SK-N-SH (cell line): ENCODE measurements around the gene PTK6. TPM values are rescaled to one million over a fixed set of nuclear protein-coding genes. Genes with fewer than 3 reads are reported as not detected.

Source experiments
- CTCF ChIA-PET: fragments of 300-600, 350-600 bp; formaldehyde crosslinking; extraction: SDS; loops from one replicate; lab custom pipeline; 2021; lab: Yijun Ruan, JAX
- POLR2A ChIA-PET: fragments of 350-600 bp; sonication (Branson Sonifier 250); formaldehyde crosslinking; extraction: SDS; loops from one replicate; lab custom pipeline; 2020; ENCODE audit warnings: antibody characterized with exemption, inconsistent platforms; lab: Yijun Ruan, JAX
- DNase-seq: peaks from one replicate; pipeline ENCODE4 v3.0.0; 2012
- H2AFZ ChIP-seq: fragments of 200-600 bp; sonication (generic); 2 replicates; pipeline ENCODE4 v1.8.1; 2016; ENCODE audit warnings: antibody characterized with exemption, mild to moderate bottlenecking, low read depth
- H3F3A ChIP-seq: fragments of 200-600 bp; sonication (generic); replicated peaks from 2 replicates; pipeline ENCODE3; 2016; ENCODE audit warnings: antibody characterized with exemption, mild to moderate bottlenecking; ENCODE audit not compliant: insufficient read depth
- H3K27ac ChIP-seq, 2 experiments: fragments of 200-500 bp in 1 of 2; fragments of 200-600 bp in 1 of 2; sonication (Bioruptor generic) in 1 of 2; sonication (generic), shearing (Covaris generic) in 1 of 2; 2 replicates each; pipeline versions ENCODE4 v1.5.1 to v1.6.1; 2014 to 2016; ENCODE audit warnings: low read depth in 2 of 2, inconsistent platforms in 1 of 2, low read length in 1 of 2, mild to moderate bottlenecking in 1 of 2, mixed read lengths in 1 of 2
- H3K27me3 ChIP-seq: fragments of 200-600 bp; sonication (generic), shearing (Covaris generic); 2 replicates; pipeline ENCODE4 v1.6.1; 2016; ENCODE audit warnings: mixed run types; ENCODE audit not compliant: insufficient read depth
- H3K36me3 ChIP-seq, 2 experiments: fragments of 200-500 bp in 1 of 2; fragments of 200-600 bp in 1 of 2; sonication (Bioruptor generic) in 1 of 2; sonication (generic) in 1 of 2; replicated peaks in 1 of 2; 2 replicates each; pipeline versions ENCODE3 to v1.5.1; 2014 to 2016; ENCODE audit warnings: low read length in 1 of 2, mild to moderate bottlenecking in 1 of 2; ENCODE audit not compliant: insufficient read depth in 2 of 2, control insufficient read depth in 1 of 2
- H3K4me1 ChIP-seq, 2 experiments: fragments of 200-500 bp in 1 of 2; fragments of 200-600 bp in 1 of 2; sonication (Bioruptor generic) in 1 of 2; sonication (generic), shearing (Covaris generic) in 1 of 2; 2 replicates each; pipeline versions ENCODE4 v1.5.1 to v1.6.1; 2014 to 2016; ENCODE audit warnings: low read depth in 1 of 2, low read length in 1 of 2, mixed run types in 1 of 2; ENCODE audit not compliant: insufficient read depth in 2 of 2, control insufficient read depth in 1 of 2
- H3K4me2 ChIP-seq: fragments of 200-600 bp; sonication (generic), shearing (Covaris generic); 2 replicates; pipeline ENCODE4 v1.6.1; 2017; ENCODE audit warnings: mixed run types
- H3K4me3 ChIP-seq, 2 experiments: fragments of 200-500 bp in 1 of 2; fragments of 200-600 bp in 1 of 2; sonication (Bioruptor generic) in 1 of 2; sonication (generic), shearing (Covaris generic) in 1 of 2; 2 replicates each; pipeline versions ENCODE4 v1.5.1 to v1.8.1; 2014 to 2016; ENCODE audit warnings: low read depth in 2 of 2, inconsistent platforms in 1 of 2, low read length in 1 of 2, mild to moderate bottlenecking in 1 of 2, mixed read lengths in 1 of 2, moderate library complexity in 1 of 2
- H3K79me2 ChIP-seq: fragments of 200-600 bp; sonication (generic); 2 replicates; pipeline ENCODE4 v1.8.1; 2017; ENCODE audit warnings: mild to moderate bottlenecking; ENCODE audit not compliant: insufficient read depth
- H3K9ac ChIP-seq: fragments of 200-600 bp; sonication (generic); 2 replicates; pipeline ENCODE4 v1.6.1; 2017; ENCODE audit warnings: mixed run types
- H3K9me2 ChIP-seq: fragments of 200-600 bp; sonication (generic); 2 replicates; pipeline ENCODE4 v1.6.1; 2017; ENCODE audit warnings: mixed run types
- H3K9me3 ChIP-seq: fragments of 200-600 bp; sonication (generic); 2 replicates; pipeline ENCODE4 v1.6.1; 2017; ENCODE audit warnings: mixed run types, mild to moderate bottlenecking, moderate library complexity
- H4K20me1 ChIP-seq: fragments of 200-600 bp; sonication (generic); 2 replicates; pipeline ENCODE4 v1.6.1; 2017; ENCODE audit warnings: mild to moderate bottlenecking, mixed run types; ENCODE audit not compliant: insufficient read depth
- CHD2 ChIP-seq: fragments of 150-350 bp; IDR thresholded peaks from 2 replicates; pipeline ENCODE4 v1.6.1; 2018; ENCODE audit warnings: low read length; ENCODE audit not compliant: partially characterized antibody
- ELF1 ChIP-seq: IDR thresholded peaks from 2 replicates; pipeline ENCODE4 v1.4.0; 2012
- EP300 ChIP-seq, 2 experiments: IDR thresholded peaks; 2 replicates each; pipeline versions ENCODE4 v1.4.0 to v1.6.1; 2012; ENCODE audit warnings: borderline replicate concordance in 1 of 2, low read depth in 1 of 2, low read length in 1 of 2
- FOSL2 ChIP-seq: IDR thresholded peaks from 2 replicates; pipeline ENCODE4 v1.4.0; 2012; ENCODE audit warnings: low read depth, mild to moderate bottlenecking, moderate library complexity, borderline replicate concordance
- FOXJ3 ChIP-seq: sonication (generic); formaldehyde crosslinking; IDR thresholded peaks from 2 replicates; pipeline ENCODE4 v1.5.1; 2020; ENCODE audit warnings: mild to moderate bottlenecking, missing genetic modification reagents
- GABPA ChIP-seq: IDR thresholded peaks from 2 replicates; pipeline ENCODE4 v1.4.0; 2012; ENCODE audit warnings: low read depth, mild to moderate bottlenecking
- NRF1 ChIP-seq: IDR thresholded peaks from 2 replicates; pipeline ENCODE4 v1.6.1; 2012; ENCODE audit warnings: low read depth, mild to moderate bottlenecking, low read length
- RAD21 ChIP-seq: IDR thresholded peaks from 2 replicates; pipeline ENCODE4 v1.6.1; 2012; ENCODE audit warnings: mild to moderate bottlenecking, low read length
- RXRA ChIP-seq: IDR thresholded peaks from 2 replicates; pipeline ENCODE4 v1.4.0; 2012; ENCODE audit warnings: low read depth, mild to moderate bottlenecking, borderline replicate concordance
- SMC3 ChIP-seq: IDR thresholded peaks from 2 replicates; pipeline ENCODE4 v1.6.1; 2012; ENCODE audit warnings: low read depth, low read length, improper control_type of control experiment
- TEAD4 ChIP-seq: IDR thresholded peaks from 2 replicates; pipeline ENCODE4 v1.4.0; 2012; ENCODE audit warnings: mild to moderate bottlenecking, borderline replicate concordance; ENCODE audit not compliant: insufficient read depth
- YY1 ChIP-seq: IDR thresholded peaks from 2 replicates; pipeline ENCODE4 v1.4.0; 2012; ENCODE audit warnings: low read depth, mild to moderate bottlenecking
- WGBS: methylation state at CpG from one replicate; pipeline ENCODE4 v1.1.6; 2017; ENCODE audit warnings: low lambda C conversion rate; 5-methylcytosine and 5-hydroxymethylcytosine counted together
- polyA plus RNA-seq, 3 experiments: library from polyadenylated mRNA; depleted of rRNA; stranded (reverse); fragments of >200 nt; gene quantifications; 2 replicates each; pipeline ENCODE4 v1.2.3, GENCODE V29; 2012
- TF ChIP-seq, protein P1 (sequence below): fragments of 200-600 bp; sonication (generic); IDR thresholded peaks from 2 replicates; pipeline ENCODE4 v1.6.1; 2017; ENCODE audit warnings: antibody characterized with exemption, mild to moderate bottlenecking, moderate library complexity
- TF ChIP-seq, protein P2 (sequence below): fragments of 150-350 bp; IDR thresholded peaks from 2 replicates; pipeline ENCODE4 v1.6.1; 2016; ENCODE audit warnings: mild to moderate bottlenecking, low read depth, low read length

Gene PTK6
- polyA plus RNA-seq, 1 of the 3 experiments (the other 2 are of a cell fraction): 0.07 TPM

DNA sequence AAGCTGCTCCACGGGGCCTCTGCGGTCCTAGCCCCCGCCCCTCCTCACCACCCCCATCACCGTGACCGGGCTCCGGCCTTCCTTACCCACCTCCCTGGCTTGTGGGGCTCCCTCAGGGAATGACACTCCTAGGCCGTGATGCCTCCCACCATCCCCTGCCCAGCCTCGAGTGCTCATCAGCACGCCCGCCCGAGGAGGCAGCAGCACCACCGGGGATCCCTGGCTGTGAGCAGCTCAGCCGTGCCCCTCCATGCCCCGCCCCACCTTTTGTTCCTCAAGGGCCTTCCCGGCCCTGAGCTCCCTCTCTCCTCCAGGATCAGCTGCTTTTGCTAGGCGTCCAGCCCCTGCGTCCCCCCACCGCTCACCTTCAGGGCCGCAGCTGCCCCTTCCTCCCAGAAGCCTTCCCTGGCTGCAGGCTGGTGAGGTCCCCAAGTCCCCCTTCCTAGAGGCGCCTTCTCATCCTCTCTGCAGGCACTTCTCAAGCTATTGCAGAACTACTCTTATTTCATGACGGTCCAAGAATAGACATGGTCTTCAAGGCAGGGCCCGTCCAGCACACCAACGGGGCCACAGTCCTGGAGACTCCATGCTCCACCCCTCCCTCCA lies 19.8 kb upstream of the PTK6 start:
- 91% methylated on average over 16 of the region's 23 CpGs for WGBS
- ChIA-PET POLR2A (interaction anchor here (1.1 kb wide), 1 partner anchor 9 kb away, joined by 3 read pairs; no protein-coding TSS in a partner anchor), CTCF (interaction anchor here (1.8 kb wide), 1 partner anchor 19 kb away, joined by 5 read pairs; no protein-coding TSS in a partner anchor)
- Histone ChIP-seq H3K4me1 (peaks cover 0 to 14% of the 10 kb centered on the region in 2 experiments; a peak in 1 of 4 replicates), H2AFZ (no peak overlapping the region), H3K9me2 (no peaks in the 10 kb centered on the region), H4K20me1 (no peaks in the 10 kb centered on the region), H3K36me3 (peaks cover 0 to 11% of the 10 kb centered on the region in 2 experiments), H3F3A (peaks cover 7% of the 10 kb centered on the region), H3K9me3 (no peaks in the 10 kb centered on the region), H3K4me2 (no peak overlapping the region), H3K9ac (no peak overlapping the region), H3K79me2 (no peaks in the 10 kb centered on the region), H3K4me3 (no peak overlapping the region), H3K27me3 (no peaks in the 10 kb centered on the region), H3K27ac (no peak overlapping the region)
- TF ChIP-seq FOSL2 (no peak), GABPA (no peak), CHD2 (no peak), RAD21 (no peak), SMC3 (no peak), YY1 (no peak), TEAD4 (no peak), EP300 (IDR thresholded peaks at IDR 0.05; ENCODE audit: borderline replicate concordance in 1 of 2, low read depth in 1 of 2, low read length in 1 of 2) (no peak), FOXJ3 (CRISPR knock-in tag) (no peak), NRF1 (no peak), RXRA (no peak), ELF1 (no peak)
- TF ChIP-seq, protein P1, sequence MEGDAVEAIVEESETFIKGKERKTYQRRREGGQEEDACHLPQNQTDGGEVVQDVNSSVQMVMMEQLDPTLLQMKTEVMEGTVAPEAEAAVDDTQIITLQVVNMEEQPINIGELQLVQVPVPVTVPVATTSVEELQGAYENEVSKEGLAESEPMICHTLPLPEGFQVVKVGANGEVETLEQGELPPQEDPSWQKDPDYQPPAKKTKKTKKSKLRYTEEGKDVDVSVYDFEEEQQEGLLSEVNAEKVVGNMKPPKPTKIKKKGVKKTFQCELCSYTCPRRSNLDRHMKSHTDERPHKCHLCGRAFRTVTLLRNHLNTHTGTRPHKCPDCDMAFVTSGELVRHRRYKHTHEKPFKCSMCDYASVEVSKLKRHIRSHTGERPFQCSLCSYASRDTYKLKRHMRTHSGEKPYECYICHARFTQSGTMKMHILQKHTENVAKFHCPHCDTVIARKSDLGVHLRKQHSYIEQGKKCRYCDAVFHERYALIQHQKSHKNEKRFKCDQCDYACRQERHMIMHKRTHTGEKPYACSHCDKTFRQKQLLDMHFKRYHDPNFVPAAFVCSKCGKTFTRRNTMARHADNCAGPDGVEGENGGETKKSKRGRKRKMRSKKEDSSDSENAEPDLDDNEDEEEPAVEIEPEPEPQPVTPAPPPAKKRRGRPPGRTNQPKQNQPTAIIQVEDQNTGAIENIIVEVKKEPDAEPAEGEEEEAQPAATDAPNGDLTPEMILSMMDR: no peak
- TF ChIP-seq, protein P2, sequence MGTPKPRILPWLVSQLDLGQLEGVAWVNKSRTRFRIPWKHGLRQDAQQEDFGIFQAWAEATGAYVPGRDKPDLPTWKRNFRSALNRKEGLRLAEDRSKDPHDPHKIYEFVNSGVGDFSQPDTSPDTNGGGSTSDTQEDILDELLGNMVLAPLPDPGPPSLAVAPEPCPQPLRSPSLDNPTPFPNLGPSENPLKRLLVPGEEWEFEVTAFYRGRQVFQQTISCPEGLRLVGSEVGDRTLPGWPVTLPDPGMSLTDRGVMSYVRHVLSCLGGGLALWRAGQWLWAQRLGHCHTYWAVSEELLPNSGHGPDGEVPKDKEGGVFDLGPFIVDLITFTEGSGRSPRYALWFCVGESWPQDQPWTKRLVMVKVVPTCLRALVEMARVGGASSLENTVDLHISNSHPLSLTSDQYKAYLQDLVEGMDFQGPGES: no peak
- DNase-seq: no peak
